ENCODE measurements around the gene FOXP1.

Gene FOXP1

DNA sequence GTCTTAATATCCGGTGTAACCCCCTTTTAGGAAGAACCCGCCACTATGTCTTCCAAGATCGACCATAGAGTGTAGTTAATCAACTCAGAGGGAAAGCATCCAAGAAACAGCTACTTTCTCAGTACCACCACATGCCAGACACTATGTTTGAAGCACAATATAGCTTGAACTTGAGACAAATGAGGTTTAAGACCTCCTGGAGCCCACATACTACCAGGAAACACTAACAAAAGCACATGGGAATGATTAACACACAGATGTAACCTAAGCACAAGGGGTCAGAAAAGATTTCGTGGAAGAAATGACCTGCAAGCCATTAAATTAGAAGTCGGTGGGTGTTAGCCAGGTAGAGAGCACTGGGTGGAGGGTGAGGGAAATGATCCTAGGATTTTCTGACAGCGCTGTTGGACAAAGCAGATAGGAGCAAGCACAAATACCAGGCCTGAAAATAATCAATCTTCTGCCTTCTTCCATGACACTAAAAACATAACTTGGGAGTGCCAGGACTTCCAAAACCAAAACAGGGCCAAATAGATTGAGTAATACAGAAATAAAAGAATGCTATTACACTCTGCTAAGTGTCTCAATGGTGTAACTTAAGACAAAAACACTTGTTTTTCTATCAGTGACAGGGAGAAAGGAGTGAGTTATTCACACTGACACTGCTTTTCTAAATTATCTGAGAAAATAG lies 213.7 kb downstream of the FOXP1 start:
- H3K4me3 Mint-ChIP-seq, result no peak overlapping the region

DNA sequence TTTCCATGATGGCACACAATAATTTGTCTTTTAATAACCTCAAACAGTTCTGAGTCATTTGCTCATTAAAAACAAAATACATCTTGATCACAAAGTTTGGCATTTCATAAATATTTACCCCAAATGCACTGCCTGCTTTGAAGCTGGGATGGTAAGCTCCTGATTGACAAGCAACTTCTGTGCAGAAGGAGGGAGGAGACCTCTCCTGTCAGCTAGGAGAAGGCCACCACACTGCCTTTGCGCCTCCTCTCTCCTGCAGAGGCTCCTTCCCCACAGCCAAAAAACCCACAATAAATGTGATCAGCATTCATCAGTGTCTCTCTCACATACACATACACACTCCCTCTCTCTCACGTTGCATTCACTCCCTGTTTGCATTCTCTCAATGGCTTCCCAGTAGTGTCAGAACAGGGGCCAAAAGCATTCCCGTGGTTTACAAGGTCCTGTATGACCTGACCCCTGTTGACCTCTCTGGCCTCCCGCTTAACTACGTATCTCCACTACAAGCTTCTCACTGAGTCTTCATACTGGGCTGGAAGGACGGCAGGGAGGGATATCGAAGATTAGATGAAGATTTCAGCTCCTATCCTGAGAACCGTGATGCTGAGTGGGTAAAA lies 216.4 kb downstream of the FOXP1 start:
- no peak for ATAC-seq

More for the DNA sequence above, 213.7 kb downstream of the FOXP1 start:
- Mint-ChIP-seq H3K27me3 (no peaks in the 10 kb centered on the region), H3K9me3 (no peaks in the 10 kb centered on the region), H3K4me1 (peaks cover 33% of the 10 kb centered on the region), H3K36me3 (peaks cover 6% of the 10 kb centered on the region), H3K27ac (no peak overlapping the region)
- no peak for ATAC-seq

DNA sequence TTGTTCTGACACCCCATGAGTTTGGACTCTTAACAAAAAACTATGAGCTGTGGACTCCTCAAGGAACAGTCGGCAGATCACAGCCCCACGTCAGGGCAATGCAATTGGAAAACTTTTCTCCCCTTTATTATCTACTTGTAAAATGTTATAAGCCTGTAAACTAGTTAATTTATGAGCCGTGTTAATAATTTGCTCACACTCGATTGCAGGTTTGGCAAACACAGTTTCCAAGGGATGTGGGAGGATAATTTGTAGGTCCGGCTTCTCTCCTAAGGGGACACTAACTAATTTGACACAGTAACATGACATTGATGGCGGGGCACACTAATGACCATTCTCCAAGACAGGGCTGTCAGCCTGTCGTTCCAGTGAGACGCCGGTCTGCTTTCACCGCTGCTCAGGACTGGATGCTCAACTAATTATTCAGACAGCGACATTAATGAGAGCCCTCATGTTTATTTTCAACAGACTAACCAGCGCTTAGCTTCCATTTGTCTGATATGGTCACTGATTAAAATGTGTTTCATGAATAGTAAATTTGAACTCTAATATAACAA lies 222.1 kb downstream of the FOXP1 start:
- Mint-ChIP-seq H3K9me3 (no peaks in the 10 kb centered on the region), H3K36me3 (no peaks in the 10 kb centered on the region), H3K27me3 (no peaks in the 10 kb centered on the region), H3K4me3 (no peak overlapping the region), H3K27ac (peak overlapping the region; percentile 93), H3K4me1 (peaks cover 73% of the 10 kb centered on the region)
- ATAC-seq, result no peak

More for the DNA sequence above, 216.4 kb downstream of the FOXP1 start:
- Mint-ChIP-seq H3K27ac (no peak overlapping the region), H3K9me3 (no peaks in the 10 kb centered on the region), H3K4me3 (no peak overlapping the region), H3K27me3 (no peaks in the 10 kb centered on the region), H3K36me3 (peaks cover 6% of the 10 kb centered on the region), H3K4me1 (peaks cover 35% of the 10 kb centered on the region)

DNA sequence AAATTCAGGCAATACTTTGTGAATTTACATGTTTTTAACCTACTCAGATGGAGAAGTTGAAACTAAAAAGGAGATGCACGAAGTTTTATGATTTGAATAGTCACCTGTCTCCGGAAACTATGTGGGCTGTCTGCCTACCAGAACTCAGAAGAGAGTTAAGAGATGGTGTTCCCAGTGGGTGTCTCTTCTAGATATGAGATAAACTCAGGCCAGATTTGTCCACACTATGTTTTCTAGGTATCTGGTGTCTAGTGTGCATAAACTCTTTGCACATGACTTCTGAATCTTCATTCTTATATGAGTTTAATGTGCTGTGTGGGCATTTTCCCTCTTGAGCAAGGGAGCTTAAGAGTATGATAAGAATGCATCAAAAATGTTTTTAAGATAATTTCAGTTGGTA lies 222.8 kb downstream of the FOXP1 start:
- Mint-ChIP-seq H3K4me1 (peaks cover 74% of the 10 kb centered on the region), H3K27me3 (no peaks in the 10 kb centered on the region), H3K27ac (peak overlapping the region; percentile 93), H3K4me3 (peak overlapping the region; percentile 73), H3K36me3 (no peaks in the 10 kb centered on the region), H3K9me3 (no peaks in the 10 kb centered on the region)
- ATAC-seq, result peak; percentile 89

DNA sequence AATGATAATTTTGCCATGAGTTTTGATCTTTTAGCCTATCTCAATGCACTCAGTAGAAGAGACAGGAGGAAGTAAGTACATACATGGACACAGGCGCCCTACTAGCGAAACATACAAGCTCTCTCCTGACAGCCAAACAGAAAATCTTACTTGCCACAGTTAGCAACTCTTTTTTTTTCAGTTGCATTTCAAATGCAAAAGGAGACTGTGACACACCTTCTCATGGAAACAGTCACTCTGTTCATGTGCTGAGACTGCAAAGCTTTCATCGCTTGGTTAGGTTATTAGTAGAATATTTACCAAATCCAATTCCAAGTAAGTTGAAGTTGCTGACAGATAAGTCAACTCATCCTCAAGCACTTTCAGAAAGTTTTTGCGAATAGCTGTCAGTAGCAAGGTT lies 223.3 kb downstream of the FOXP1 start:
- H3K36me3 Mint-ChIP-seq, result no peaks in the 10 kb centered on the region
- H3K4me1 Mint-ChIP-seq, result peaks cover 74% of the 10 kb centered on the region
- no peaks in the 10 kb centered on the region for H3K27me3 Mint-ChIP-seq
- H3K9me3 Mint-ChIP-seq, result no peaks in the 10 kb centered on the region
- peak overlapping the region; percentile 73 for H3K4me3 Mint-ChIP-seq
- H3K27ac Mint-ChIP-seq, result peak overlapping the region; percentile 93
- peak; percentile 74 for ATAC-seq

DNA sequence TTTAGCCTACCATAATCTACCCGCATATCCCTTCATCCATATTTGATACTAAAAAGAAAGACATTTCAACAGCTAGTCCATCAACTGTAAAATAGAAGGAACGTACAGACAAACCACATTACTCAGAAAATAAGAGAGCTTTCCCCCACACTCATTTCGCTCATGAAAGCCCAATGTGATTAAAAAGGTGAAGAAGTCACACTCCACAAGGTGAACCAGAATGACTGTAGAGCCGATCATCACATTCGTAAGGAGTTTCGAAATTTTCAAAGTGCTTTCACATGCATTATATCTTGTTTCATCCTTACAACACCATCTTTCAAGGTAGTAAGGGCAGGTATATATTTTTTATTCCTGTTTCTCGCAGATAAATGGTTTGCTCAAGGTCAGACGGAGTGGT lies 225.3 kb downstream of the FOXP1 start:
- ATAC-seq, result no peak
- Mint-ChIP-seq H3K9me3 (no peaks in the 10 kb centered on the region), H3K27ac (peak overlapping the region; percentile 93)

DNA sequence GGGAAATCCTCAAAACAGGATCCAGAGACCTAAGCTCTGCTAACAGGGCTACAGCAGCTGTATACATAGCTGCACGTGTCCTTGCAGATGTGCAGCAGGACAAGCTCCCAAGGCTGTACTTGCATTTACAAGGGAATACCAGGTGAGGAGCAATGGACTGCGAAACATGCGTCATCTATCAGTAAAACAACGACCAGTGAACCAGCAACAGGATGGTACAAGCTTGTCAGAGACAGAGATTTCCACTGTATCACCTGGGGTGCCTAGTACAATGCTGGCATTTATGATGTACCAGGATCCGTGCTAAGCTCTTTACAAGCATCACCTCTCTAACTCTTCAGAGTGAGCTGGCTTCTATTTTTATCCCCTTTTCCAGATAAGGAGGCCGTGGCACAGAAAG lies 227.3 kb downstream of the FOXP1 start:
- Mint-ChIP-seq H3K4me1 (peaks cover 81% of the 10 kb centered on the region), H3K4me3 (no peak overlapping the region), H3K36me3 (no peaks in the 10 kb centered on the region), H3K27me3 (no peaks in the 10 kb centered on the region), H3K9me3 (no peaks in the 10 kb centered on the region), H3K27ac (peak overlapping the region; percentile 86)
- ATAC-seq, result peak; percentile 66

More for the DNA sequence above, 225.3 kb downstream of the FOXP1 start:
- H3K27me3 Mint-ChIP-seq, result no peaks in the 10 kb centered on the region
- peaks cover 83% of the 10 kb centered on the region for H3K4me1 Mint-ChIP-seq
- H3K36me3 Mint-ChIP-seq, result no peaks in the 10 kb centered on the region
- H3K4me3 Mint-ChIP-seq, result peak overlapping the region; percentile 17

DNA sequence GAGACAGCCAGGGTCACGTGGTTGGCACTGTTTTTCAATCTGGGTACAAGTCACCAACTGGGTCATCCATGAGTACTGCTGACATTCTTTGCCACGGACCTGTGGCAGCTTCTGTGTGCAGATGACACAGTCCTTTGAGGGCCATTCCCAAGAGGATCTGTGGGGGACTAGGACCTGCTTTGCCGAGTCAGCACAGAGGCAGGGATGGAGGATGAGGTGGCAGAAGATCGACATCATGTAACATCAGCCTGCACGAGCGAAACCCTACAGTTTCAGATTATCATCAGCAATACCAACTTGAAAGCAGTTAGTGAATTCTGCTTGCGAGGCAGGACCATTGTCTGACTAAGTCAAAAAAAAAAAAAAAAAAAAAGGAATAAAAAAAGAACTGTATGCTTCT lies 227.7 kb downstream of the FOXP1 start:
- peak; percentile 54 for ATAC-seq
- Mint-ChIP-seq H3K4me3 (peak overlapping the region; percentile 56), H3K27ac (peak overlapping the region; percentile 86), H3K27me3 (no peaks in the 10 kb centered on the region), H3K9me3 (no peaks in the 10 kb centered on the region), H3K4me1 (peaks cover 79% of the 10 kb centered on the region), H3K36me3 (no peaks in the 10 kb centered on the region)

DNA sequence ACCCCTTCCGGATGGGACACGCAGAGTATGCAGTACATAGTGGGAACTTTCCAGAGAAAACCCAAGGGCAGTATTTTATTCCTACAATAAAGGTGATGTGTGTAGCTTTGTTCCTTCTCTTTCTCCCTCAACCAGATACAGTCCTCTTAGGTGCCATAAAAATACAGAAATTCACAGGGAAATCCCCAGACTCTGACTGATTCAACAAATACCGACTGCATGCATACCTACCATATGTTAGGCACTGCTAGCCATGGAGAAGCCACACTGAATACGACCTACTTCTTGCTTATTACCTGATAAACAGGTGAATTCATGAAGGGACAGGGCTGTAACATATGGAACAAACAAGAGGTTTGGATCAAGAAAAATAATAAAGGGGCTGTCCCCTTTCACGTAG lies 228.5 kb downstream of the FOXP1 start:
- ATAC-seq, result no peak
- Mint-ChIP-seq H3K4me3 (peak overlapping the region; percentile 19), H3K4me1 (peaks cover 79% of the 10 kb centered on the region), H3K27ac (peak overlapping the region; percentile 86), H3K36me3 (no peaks in the 10 kb centered on the region), H3K27me3 (no peaks in the 10 kb centered on the region), H3K9me3 (no peaks in the 10 kb centered on the region)

DNA sequence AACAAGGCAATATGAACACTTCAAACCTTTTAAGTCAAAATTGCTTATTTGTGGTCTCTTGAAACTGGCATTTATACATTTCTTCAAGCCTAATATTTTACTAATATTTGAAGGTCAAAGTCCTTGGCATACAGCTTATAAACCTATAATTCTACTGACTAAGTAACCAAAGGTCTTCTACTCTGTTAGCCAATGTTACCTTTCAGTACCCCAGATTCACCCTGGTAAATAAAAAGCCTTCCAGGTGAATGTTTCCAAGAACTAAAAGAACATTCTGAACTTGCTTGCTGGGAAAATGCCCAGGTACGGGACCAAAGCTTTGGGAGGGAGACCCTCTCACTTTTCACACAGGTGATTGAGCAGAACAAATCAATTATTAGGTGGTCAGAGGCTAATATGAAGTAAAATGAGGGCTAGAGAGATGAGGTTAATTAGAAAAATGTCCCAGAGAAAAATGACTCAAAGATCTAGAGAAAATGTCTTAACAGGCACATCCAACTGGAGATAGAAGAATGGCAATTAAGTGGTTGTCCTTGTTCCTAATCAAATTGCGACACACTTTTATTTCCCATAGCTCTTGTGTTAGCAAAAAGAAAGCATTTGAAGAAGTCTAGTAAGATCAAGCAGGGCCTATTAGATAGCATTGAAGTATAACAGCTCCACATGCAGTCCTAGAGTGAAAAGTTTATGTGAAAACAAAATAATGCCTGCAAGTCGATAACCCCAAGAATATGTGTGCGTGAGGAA lies 232.0 kb downstream of the FOXP1 start:
- peak overlapping the region; percentile 8 for H3K27ac Mint-ChIP-seq
- no peak for ATAC-seq

DNA sequence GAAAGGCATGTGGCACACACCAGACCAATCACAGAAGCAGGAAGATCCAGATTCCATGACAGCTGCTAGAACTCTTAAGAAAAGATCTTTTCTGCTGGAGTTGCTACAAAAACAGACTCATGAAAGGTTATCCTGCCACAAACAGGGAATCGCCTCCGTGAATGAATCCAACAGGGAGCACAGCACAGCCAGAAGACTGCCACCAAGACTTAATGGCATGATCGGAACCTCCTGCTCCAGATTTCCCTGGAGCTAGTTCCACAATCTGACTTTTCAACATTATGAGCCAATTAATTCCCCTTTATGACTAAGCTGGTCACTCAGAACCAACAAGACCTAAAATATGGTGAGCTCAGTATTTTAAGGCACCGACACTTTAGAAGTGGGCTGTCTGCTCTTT lies 232.5 kb downstream of the FOXP1 start:
- H3K27ac Mint-ChIP-seq, result peak overlapping the region; percentile 8
- no peak for ATAC-seq
- H3K36me3 Mint-ChIP-seq, result no peaks in the 10 kb centered on the region
- no peak overlapping the region for H3K4me3 Mint-ChIP-seq
- no peaks in the 10 kb centered on the region for H3K9me3 Mint-ChIP-seq
- no peaks in the 10 kb centered on the region for H3K27me3 Mint-ChIP-seq
- peaks cover 57% of the 10 kb centered on the region for H3K4me1 Mint-ChIP-seq

More for the DNA sequence above, 232.0 kb downstream of the FOXP1 start:
- H3K4me1 Mint-ChIP-seq, result peaks cover 63% of the 10 kb centered on the region
- no peaks in the 10 kb centered on the region for H3K36me3 Mint-ChIP-seq
- H3K27me3 Mint-ChIP-seq, result no peaks in the 10 kb centered on the region
- H3K9me3 Mint-ChIP-seq, result no peaks in the 10 kb centered on the region
- H3K4me3 Mint-ChIP-seq, result no peak overlapping the region

DNA sequence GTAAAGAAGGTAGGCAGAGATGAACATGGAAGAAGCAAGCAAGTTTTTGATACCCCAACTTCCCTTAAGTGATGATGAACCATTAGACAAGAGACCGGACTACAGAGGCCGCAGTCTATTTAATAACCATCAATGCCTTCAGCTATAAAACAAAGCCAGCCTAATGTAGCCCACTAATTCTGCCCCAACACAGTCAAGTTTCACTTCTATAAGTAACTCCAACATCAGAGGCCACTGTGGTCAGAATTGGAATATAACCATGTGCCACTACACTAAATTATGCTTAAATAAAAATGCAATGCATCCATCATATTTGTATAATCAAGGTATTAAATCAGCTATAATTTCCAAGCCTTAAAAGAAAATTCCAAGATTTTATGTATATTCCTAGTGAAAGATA lies 234.7 kb downstream of the FOXP1 start:
- Mint-ChIP-seq H3K4me1 (peaks cover 39% of the 10 kb centered on the region), H3K27ac (peak overlapping the region; percentile 40)

DNA sequence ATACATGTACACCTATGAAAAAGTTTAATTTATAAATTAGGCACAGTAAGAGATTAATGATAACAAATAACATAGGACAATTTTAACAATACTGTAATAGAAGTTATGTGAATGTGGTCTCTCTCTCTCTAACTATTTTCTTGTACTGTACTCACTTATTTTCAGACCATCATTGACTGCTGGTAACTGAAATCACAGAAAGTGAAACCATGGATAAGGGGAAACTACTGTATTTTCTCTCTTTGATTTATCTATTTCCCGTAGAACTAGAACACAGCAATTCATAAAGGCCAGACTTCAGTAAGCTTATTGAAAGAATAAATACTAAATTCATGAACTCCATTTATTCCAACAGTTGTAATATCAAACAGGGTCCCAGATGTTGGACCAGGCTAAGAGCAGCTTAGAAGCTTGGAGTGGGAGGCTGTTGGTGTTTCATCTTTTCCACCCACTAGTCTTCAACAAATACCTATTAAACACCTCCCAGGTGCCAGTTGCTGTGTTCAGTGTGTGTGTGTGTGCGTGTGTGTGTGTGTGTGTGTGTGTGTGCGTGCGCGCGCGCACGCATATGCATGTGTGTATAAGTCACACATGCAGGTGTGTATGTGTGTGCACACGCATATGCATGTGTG lies 235.4 kb downstream of the FOXP1 start:
- peaks cover 31% of the 10 kb centered on the region for H3K4me1 Mint-ChIP-seq
- H3K4me3 Mint-ChIP-seq, result no peak overlapping the region
- H3K27me3 Mint-ChIP-seq, result no peaks in the 10 kb centered on the region

More for the DNA sequence above, 234.7 kb downstream of the FOXP1 start:
- Mint-ChIP-seq H3K9me3 (no peaks in the 10 kb centered on the region), H3K4me3 (no peak overlapping the region), H3K27me3 (no peaks in the 10 kb centered on the region), H3K36me3 (peaks cover 6% of the 10 kb centered on the region)
- ATAC-seq, result no peak

DNA sequence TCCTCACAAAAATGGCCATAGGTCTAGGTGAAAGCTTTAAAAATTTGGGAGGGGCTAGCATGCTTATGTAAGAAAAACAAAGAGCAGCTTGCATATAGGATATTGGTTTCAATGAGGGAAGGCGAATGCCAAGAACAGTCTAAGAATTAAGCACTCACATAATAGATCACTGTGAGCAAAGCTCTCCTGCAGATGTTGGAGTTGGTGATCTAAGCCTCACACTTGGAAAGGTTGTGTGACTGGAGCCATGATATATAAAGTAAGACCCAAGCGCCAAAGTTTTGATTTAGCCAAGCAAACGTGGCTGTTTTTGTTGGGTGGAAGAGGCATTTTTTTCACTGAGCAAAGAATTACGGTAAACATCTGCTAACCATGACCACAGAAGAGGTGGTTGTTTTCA lies 237.5 kb downstream of the FOXP1 start:
- no peak for ATAC-seq
- Mint-ChIP-seq H3K4me1 (peaks cover 22% of the 10 kb centered on the region), H3K27me3 (no peaks in the 10 kb centered on the region), H3K9me3 (no peaks in the 10 kb centered on the region), H3K36me3 (peaks cover 17% of the 10 kb centered on the region), H3K4me3 (no peak overlapping the region), H3K27ac (peak overlapping the region; percentile 27)

More for the DNA sequence above, 235.4 kb downstream of the FOXP1 start:
- peaks cover 6% of the 10 kb centered on the region for H3K36me3 Mint-ChIP-seq
- no peaks in the 10 kb centered on the region for H3K9me3 Mint-ChIP-seq
- no peak for ATAC-seq
- H3K27ac Mint-ChIP-seq, result peak overlapping the region; percentile 40

Measured in stimulated activated memory B cell treated with anti-CD40 and anti-IgM and Interleukin-4, amounts not matched to agents 10 μg/mL and 1 μg/mL and 100 μg/mL, for 72 hours (primary cell).